Left ventricle myocardium inferior (tissue), 1 donor: Measurements from ENCODE around the gene AREL1. TPM values are rescaled to one million over a fixed set of nuclear protein-coding genes. Genes with fewer than 3 reads are reported as not detected.
A peak's percentile ranks its signal among the peaks of the same experiment; 100 is the strongest.

ENCODE experiments used
- DNase-seq: peaks from one replicate; pipeline ENCODE4 v3.0.0-alpha.2; 2020
- H3K27ac ChIP-seq: fragments of 200-600 bp; replicated peaks from 2 replicates; pipeline ENCODE4 v1.8.0; 2021
- H3K27me3 ChIP-seq: fragments of 200-600 bp; 2 replicates; pipeline ENCODE4 v1.8.0; 2021; ENCODE audit warnings: low read depth
- H3K36me3 ChIP-seq: fragments of 200-600 bp; 2 replicates; pipeline ENCODE4 v1.8.0; 2021
- H3K4me1 ChIP-seq: fragments of 200-600 bp; 2 replicates; pipeline ENCODE4 v1.8.0; 2021
- H3K4me3 ChIP-seq: fragments of 200-600 bp; 2 replicates; pipeline ENCODE4 v1.8.0; 2021; ENCODE audit warnings: mild to moderate bottlenecking, moderate library complexity
- H3K9me3 ChIP-seq: fragments of 200-600 bp; replicated peaks from 2 replicates; pipeline ENCODE4 v1.8.0; 2021
- intact Hi-C: fragments of 100-400 bp; cut with micrococcal nuclease; formaldehyde crosslinking; loops from one replicate; pipeline ENCODE4 v1.11.0; 2022
- total RNA-seq: library from RNA; stranded (reverse); fragmentation: NEBNext Ultra II Directional; extraction: Animal tissue kit (Norgen Biotek cat#: 25700); gene quantifications from one replicate; pipeline ENCODE4 v1.2.1, GENCODE V29; 2021
- TF ChIP-seq, protein P1 (sequence below): fragments of 200-600 bp; IDR thresholded peaks from 2 replicates; pipeline ENCODE4 v1.8.0; 2021; ENCODE audit warnings: antibody characterized with exemption, mild to moderate bottlenecking, borderline replicate concordance
- donor health status: DM: no; HTN: yes; CAD: no; lungs with severe emphysema.

The AREL1 gene
- total RNA-seq, 1 donor from 2014 or later, result 23.7 TPM

DNA sequence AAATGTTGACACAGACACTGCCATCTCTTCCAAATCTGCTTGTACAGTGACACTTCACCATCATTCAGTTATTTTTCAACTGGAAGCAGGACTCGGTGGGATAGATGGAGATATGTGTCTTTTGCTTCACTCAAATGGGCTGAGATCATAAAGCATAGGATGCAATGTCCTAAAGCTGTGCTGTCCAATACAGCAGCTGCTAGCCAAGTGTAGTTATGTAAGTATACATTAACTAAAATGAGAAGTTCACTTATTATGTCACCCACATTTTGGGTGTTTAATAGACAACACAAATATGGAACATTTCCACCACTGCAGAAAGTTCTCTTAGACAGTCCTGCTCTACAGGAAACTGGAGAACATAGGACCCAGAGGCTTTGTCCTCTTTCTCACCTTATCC lies 43.6 kb downstream of the AREL1 start:
- Histone ChIP-seq H3K9me3 (no peaks in the 10 kb centered on the region), H3K4me3 (no peak overlapping the region), H3K4me1 (peaks cover 12% of the 10 kb centered on the region), H3K36me3 (peaks cover 90% of the 10 kb centered on the region), H3K27me3 (no peaks in the 10 kb centered on the region), H3K27ac (no peak overlapping the region)
- TF ChIP-seq, protein P1, sequence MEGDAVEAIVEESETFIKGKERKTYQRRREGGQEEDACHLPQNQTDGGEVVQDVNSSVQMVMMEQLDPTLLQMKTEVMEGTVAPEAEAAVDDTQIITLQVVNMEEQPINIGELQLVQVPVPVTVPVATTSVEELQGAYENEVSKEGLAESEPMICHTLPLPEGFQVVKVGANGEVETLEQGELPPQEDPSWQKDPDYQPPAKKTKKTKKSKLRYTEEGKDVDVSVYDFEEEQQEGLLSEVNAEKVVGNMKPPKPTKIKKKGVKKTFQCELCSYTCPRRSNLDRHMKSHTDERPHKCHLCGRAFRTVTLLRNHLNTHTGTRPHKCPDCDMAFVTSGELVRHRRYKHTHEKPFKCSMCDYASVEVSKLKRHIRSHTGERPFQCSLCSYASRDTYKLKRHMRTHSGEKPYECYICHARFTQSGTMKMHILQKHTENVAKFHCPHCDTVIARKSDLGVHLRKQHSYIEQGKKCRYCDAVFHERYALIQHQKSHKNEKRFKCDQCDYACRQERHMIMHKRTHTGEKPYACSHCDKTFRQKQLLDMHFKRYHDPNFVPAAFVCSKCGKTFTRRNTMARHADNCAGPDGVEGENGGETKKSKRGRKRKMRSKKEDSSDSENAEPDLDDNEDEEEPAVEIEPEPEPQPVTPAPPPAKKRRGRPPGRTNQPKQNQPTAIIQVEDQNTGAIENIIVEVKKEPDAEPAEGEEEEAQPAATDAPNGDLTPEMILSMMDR, result no peak
- intact Hi-C loops, result no loop called here
- no peak for DNase-seq

DNA sequence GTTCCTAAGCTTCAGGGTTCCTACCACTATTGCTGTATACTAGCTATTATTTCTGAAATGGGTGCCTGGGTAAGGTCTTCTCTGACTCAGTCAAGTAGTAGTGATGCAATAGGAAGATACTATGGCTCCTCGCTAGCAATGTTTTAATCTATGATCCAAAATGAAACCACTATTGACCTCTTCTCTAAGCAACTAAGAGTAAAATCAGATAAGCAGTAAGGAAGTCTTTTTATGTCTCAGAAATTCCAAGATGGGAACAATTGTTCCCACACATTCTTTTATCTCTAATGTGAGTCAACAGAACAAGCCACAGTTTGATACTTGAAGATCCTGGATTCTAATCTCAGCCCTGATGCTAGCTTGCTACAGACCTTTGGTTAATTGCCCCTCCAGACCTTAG lies 45.1 kb downstream of the AREL1 start:
- Histone ChIP-seq H3K27me3 (no peaks in the 10 kb centered on the region), H3K36me3 (peaks cover 87% of the 10 kb centered on the region), H3K4me1 (peaks cover 27% of the 10 kb centered on the region), H3K4me3 (no peak overlapping the region), H3K9me3 (no peaks in the 10 kb centered on the region), H3K27ac (no peak overlapping the region)
- no peak for DNase-seq
- intact Hi-C loops, result no loop called here
- TF ChIP-seq, protein P1, result no peak

GRCh38 chr14:74664717-74665116 lies 48.2 kb downstream of the AREL1 start:
- no peak for DNase-seq
- peaks cover 79% of the 10 kb centered on the region for H3K36me3 ChIP-seq
- peaks cover 43% of the 10 kb centered on the region for H3K4me1 ChIP-seq
- no peaks in the 10 kb centered on the region for H3K27me3 ChIP-seq
- H3K4me3 ChIP-seq, result no peak overlapping the region
- TF ChIP-seq, protein P1, result no peak
- H3K27ac ChIP-seq, result peak overlapping the region; percentile 81
- no peaks in the 10 kb centered on the region for H3K9me3 ChIP-seq
- intact Hi-C loops, result no loop called here

- TF ChIP-seq, protein P1, result peak; percentile 36
These were observed 49.0 kb downstream of the AREL1 start for GRCh38 chr14:74663884-74664283.

GRCh38 chr14:74661726-74662450 lies 51.0 kb downstream of the AREL1 start:
- H3K9me3 ChIP-seq, result no peaks in the 10 kb centered on the region
- intact Hi-C loops, result no loop called here
- no peak overlapping the region for H3K4me3 ChIP-seq
- TF ChIP-seq, protein P1, result no peak
- peaks cover 62% of the 10 kb centered on the region for H3K36me3 ChIP-seq
- peak; percentile 72 for DNase-seq
- peak overlapping the region; percentile 81 for H3K27ac ChIP-seq
- no peaks in the 10 kb centered on the region for H3K27me3 ChIP-seq
- H3K4me1 ChIP-seq, result peaks cover 43% of the 10 kb centered on the region

More at GRCh38 chr14:74663884-74664283, 49.0 kb downstream of the AREL1 start:
- H3K4me3 ChIP-seq, result no peak overlapping the region
- peak overlapping the region; percentile 81 for H3K27ac ChIP-seq
- peak; percentile 57 for DNase-seq
- H3K4me1 ChIP-seq, result peaks cover 43% of the 10 kb centered on the region
- H3K36me3 ChIP-seq, result peaks cover 79% of the 10 kb centered on the region
- H3K27me3 ChIP-seq, result no peaks in the 10 kb centered on the region
- intact Hi-C loops, result no loop called here
- no peaks in the 10 kb centered on the region for H3K9me3 ChIP-seq
